MM.1S (cell line): Measurements from ENCODE around the gene CTRB2.

Experiments used
- CTCF ChIP-seq: fragments of 300-600 bp; sonication (generic); IDR thresholded peaks from 2 replicates; pipeline ENCODE4 v1.5.1; 2016; ENCODE audit warnings: antibody characterized with exemption, low read length, mixed read lengths
- EZH2 ChIP-seq: fragments of 300-600 bp; sonication (generic); optimal IDR thresholded peaks from 2 replicates; pipeline ENCODE3; 2017; ENCODE audit warnings: low read depth, mild to moderate bottlenecking, antibody characterized with exemption, low read length, mixed read lengths
- EZH2phosphoT487 ChIP-seq: fragments of 300-600 bp; sonication (generic); IDR thresholded peaks from 2 replicates; pipeline ENCODE4 v1.6.1; 2018; ENCODE audit warnings: antibody characterized with exemption, low read length

DNA sequence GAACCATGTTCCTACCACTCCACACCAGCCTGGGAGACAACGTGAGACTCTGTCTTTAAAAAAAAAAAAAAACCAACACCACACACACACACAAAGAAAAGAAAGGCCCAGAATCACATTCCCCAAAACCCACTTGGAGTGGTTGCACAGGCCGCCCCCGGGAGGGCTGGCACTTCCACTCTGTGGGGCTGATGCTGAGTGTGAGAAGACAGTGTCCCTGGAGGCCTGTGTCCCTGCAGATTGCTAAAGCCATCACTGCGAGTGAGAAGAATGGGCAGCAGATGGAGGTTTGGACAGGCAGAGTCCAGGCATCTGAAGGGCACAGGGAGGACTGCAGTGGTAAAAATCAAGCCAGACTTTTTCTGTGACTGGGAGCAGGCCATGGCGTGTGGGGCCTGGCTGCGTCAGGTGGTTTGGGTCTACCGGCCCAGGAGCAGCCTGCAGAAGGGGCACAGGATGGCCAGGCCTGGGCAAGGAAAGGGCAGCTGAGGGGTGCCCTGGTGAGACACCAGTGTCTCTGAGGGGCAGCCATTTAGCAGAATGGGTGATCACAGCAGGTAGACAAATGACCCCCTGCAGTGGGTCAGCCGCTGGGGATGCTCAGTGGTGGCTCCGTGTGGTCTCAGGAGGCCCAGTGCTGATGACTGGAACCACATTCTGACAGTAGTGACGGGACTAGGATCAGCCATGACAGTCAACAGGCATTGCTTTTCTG, 13.1 kb downstream of the CTRB2 start:
- TF ChIP-seq CTCF (no peak), EZH2 (no peak), EZH2phosphoT487 (no peak)
